Astrocyte of the spinal cord (primary cell): ENCODE measurements around the gene GAA.
A peak's percentile ranks its signal among the peaks of the same experiment; 100 is the strongest.

Experiments
- DNase-seq: peaks from one replicate; pipeline ENCODE4 v3.0.0; 2011; ENCODE audit warnings: low read depth, low spot score
- H3K4me3 ChIP-seq: 2 replicates; pipeline ENCODE4 v1.5.1; 2011; ENCODE audit warnings: low read depth, mild to moderate bottlenecking, low read length, moderate library complexity
- CTCF ChIP-seq: IDR thresholded peaks from 2 replicates; pipeline ENCODE4 v1.5.1; 2012; ENCODE audit warnings: low read depth, mild to moderate bottlenecking, low read length, inconsistent platforms
- in situ Hi-C: cut with HindIII; loops from 2 replicates; pipeline ENCODE4 v1.10.0; 2017; ENCODE audit warnings: low sequenced_read_pairs

GAA gene

GRCh38 chr17:80097844-80098691, 3.3 kb upstream of the GAA start:
- no peak for TF ChIP-seq CTCF
- H3K4me3 ChIP-seq: no peak overlapping the region
- DNase-seq: no peak
- in situ Hi-C loops: no loop called here

- in situ Hi-C loops: no loop called here
- DNase-seq: no peak
- H3K4me3 ChIP-seq: no peak overlapping the region
- TF ChIP-seq CTCF: no peak
Measured at GRCh38 chr17:80099291-80100034, 1.9 kb upstream of the GAA start.

GRCh38 chr17:80100035-80100323, 1.4 kb upstream of the GAA start:
- in situ Hi-C loops: no loop called here
- no peak for TF ChIP-seq CTCF
- no peak overlapping the region for H3K4me3 ChIP-seq
- no peak for DNase-seq

GRCh38 chr17:80101946-80102663, 724 bp downstream of the GAA start:
- H3K4me3 ChIP-seq: peak overlapping the region; percentile 78
- peak; percentile 54 for DNase-seq
- TF ChIP-seq CTCF: no peak
- in situ Hi-C loops: no loop called here

GRCh38 chr17:80102664-80103448, 1.5 kb downstream of the GAA start:
- in situ Hi-C loops: no loop called here
- DNase-seq: no peak
- TF ChIP-seq CTCF: no peak
- H3K4me3 ChIP-seq: no peak overlapping the region
